Hematopoietic multipotent progenitor cell treated with erythropoietin and hydrocortisone succinate and interleukin-3 and kit ligand, for 15 days (in vitro differentiated cells): ENCODE results near the gene SIVA1.

ENCODE experiments used
- DNase-seq: peaks from one replicate; pipeline ENCODE4 v3.0.0-alpha.2; 2015; ENCODE audit warnings: low spot score

Gene SIVA1

GRCh38 chr14:104752735-104753527 lies at the start of gene SIVA1:
SIVA1 (plus strand) TSS chr14:104753147; CDS start chr14:104753202, 55 bp downstream.
- DNase-seq: peak; percentile 97

GRCh38 chr14:104703269-104703668 lies 49.7 kb upstream of the SIVA1 start:
- no peak for DNase-seq

GRCh38 chr14:104704252-104704651 lies 48.7 kb upstream of the SIVA1 start:
- no peak for DNase-seq

- DNase-seq: no peak
These were observed 47.5 kb upstream of the SIVA1 start for GRCh38 chr14:104705340-104706047.

GRCh38 chr14:104706733-104707607 lies 46.0 kb upstream of the SIVA1 start:
- no peak for DNase-seq

- DNase-seq: no peak
These were observed 45.0 kb upstream of the SIVA1 start for GRCh38 chr14:104707608-104708595.

- DNase-seq: peak; percentile 81
These were observed 44.2 kb upstream of the SIVA1 start for GRCh38 chr14:104708606-104709268.

- DNase-seq: no peak
These were observed 43.4 kb upstream of the SIVA1 start for GRCh38 chr14:104709387-104710039.

- no peak for DNase-seq
These were observed 42.7 kb upstream of the SIVA1 start for GRCh38 chr14:104710071-104710735.

- DNase-seq: no peak
These were observed 39.8 kb upstream of the SIVA1 start for GRCh38 chr14:104712881-104713734.

- no peak for DNase-seq
These were observed 38.9 kb upstream of the SIVA1 start for GRCh38 chr14:104714066-104714465.

GRCh38 chr14:104714681-104715080 lies 38.3 kb upstream of the SIVA1 start:
- DNase-seq: no peak

GRCh38 chr14:104715416-104715815 lies 37.5 kb upstream of the SIVA1 start:
- DNase-seq: no peak

GRCh38 chr14:104715871-104716270 lies 37.1 kb upstream of the SIVA1 start:
- DNase-seq: no peak

GRCh38 chr14:104717137-104717536 lies 35.8 kb upstream of the SIVA1 start:
- DNase-seq: no peak

- DNase-seq: no peak
These were observed 35.3 kb upstream of the SIVA1 start for GRCh38 chr14:104717646-104718045.

GRCh38 chr14:104718147-104718546 lies 34.8 kb upstream of the SIVA1 start:
- no peak for DNase-seq

- DNase-seq: no peak
These were observed 34.1 kb upstream of the SIVA1 start for GRCh38 chr14:104718871-104719270.

GRCh38 chr14:104719343-104719742 lies 33.6 kb upstream of the SIVA1 start:
- no peak for DNase-seq
